ENCODE results near the gene KCNAB3.

KCNAB3 gene

DNA sequence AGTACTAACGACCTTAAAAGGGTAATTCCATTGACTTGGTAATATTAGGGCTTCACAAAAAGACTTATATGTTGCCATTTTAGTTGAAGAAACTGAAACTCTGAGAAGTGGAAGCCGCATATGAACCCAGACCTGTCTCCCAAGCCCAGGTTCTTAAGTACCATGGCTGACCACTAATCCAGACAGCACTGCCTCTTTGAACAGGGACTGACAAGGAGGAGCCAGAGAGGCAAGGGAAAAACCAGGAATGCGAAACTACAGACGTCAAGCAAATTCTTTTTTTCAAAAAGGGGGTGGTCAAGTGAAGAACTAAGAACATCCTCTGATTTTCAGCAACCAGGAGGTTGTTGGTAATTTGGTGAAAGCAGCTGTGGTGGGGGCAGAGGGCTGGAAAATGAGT lies 56.6 kb downstream of the KCNAB3 start:
- FAIRE-seq: no peak

Measured in TTC549 (cell line).